Spleen (tissue), 11 donors: ENCODE results near the gene FOXC2. TPM values are rescaled to one million over a fixed set of nuclear protein-coding genes. Genes with fewer than 3 reads are reported as not detected.
A peak's percentile ranks its signal among the peaks of the same experiment; 100 is the strongest.

Experiments used
- DNase-seq: peaks from one replicate; pipeline ENCODE4 v3.0.0-alpha.2; 2020
- H3K27ac ChIP-seq, 8 donors: fragments of 200-600 bp; sonication (generic) in 7 of 8; 1 replicate in 4 of 8; 2 replicates in 4 of 8; pipeline versions ENCODE4 v1.5.0 to v1.8.0; 2016 to 2021; ENCODE audit warnings: inconsistent platforms in 4 of 8, mild to moderate bottlenecking in 4 of 8, moderate library complexity in 1 of 8
- H3K27me3 ChIP-seq, 7 donors: fragments of 200-600 bp; sonication (generic) in 6 of 7; replicated peaks in 1 of 7; 1 replicate in 4 of 7; 2 replicates in 3 of 7; pipeline versions ENCODE4 v1.5.0 to v1.8.0; 2016 to 2021; ENCODE audit warnings: inconsistent platforms in 3 of 7, mild to moderate bottlenecking in 1 of 7
- H3K36me3 ChIP-seq, 6 donors: fragments of 200-600 bp; sonication (generic) in 5 of 6; 1 replicate in 4 of 6; 2 replicates in 2 of 6; pipeline versions ENCODE4 v1.5.0 to v1.8.0; 2016 to 2021; ENCODE audit warnings: inconsistent platforms in 2 of 6
- H3K4me1 ChIP-seq, 6 donors: fragments of 200-600 bp; sonication (generic) in 5 of 6; 1 replicate in 3 of 6; 2 replicates in 3 of 6; pipeline versions ENCODE4 v1.5.0 to v1.8.0; 2016 to 2021; ENCODE audit warnings: inconsistent platforms in 3 of 6
- H3K4me3 ChIP-seq, 8 donors: fragments of 200-600 bp; sonication (generic) in 7 of 8; 1 replicate in 4 of 8; 2 replicates in 4 of 8; pipeline versions ENCODE4 v1.5.0 to v1.8.0; 2016 to 2021; ENCODE audit warnings: inconsistent platforms in 4 of 8, mild to moderate bottlenecking in 4 of 8, moderate library complexity in 2 of 8
- H3K9me3 ChIP-seq, 8 donors: fragments of 200-600 bp; sonication (generic) in 7 of 8; 1 replicate in 4 of 8; 2 replicates in 4 of 8; pipeline versions ENCODE4 v1.5.0 to v1.8.0; 2016 to 2021; ENCODE audit warnings: inconsistent platforms in 4 of 8
- CTCF ChIP-seq, 11 experiments: fragments of 200-600 bp in 7 of 11; fragments of 450-650 bp in 4 of 11; sonication (generic) in 4 of 11; IDR thresholded peaks in 8 of 11; conservative IDR thresholded peaks in 3 of 11; 1 replicate in 7 of 11; 2 replicates in 4 of 11; pipeline versions ENCODE4 v1.4.0 to v1.8.0; 2016 to 2021; ENCODE audit warnings: antibody characterized with exemption in 11 of 11, inconsistent platforms in 4 of 11, mild to moderate bottlenecking in 1 of 11
- POLR2A ChIP-seq, 3 donors: fragments of 450-650 bp; IDR thresholded peaks; one replicate each; pipeline ENCODE4 v1.5.1; 2017; ENCODE audit warnings: antibody characterized with exemption in 3 of 3, mild to moderate bottlenecking in 1 of 3
- POLR2AphosphoS5 ChIP-seq, 3 donors: sonication (generic); formaldehyde crosslinking; IDR thresholded peaks; one replicate each; pipeline ENCODE4 v1.5.1; 2017; ENCODE audit warnings: antibody characterized with exemption in 3 of 3
- WGBS, 5 donors: extraction: QIAGEN DNeasy Blood & Tissue Kit in 3 of 5; methylation state at CpG; one replicate each; pipeline versions ENCODE4 v1.1.5 to v1.1.7; 2013 to 2018; 5-methylcytosine and 5-hydroxymethylcytosine counted together
- intact Hi-C: fragments of 100-400 bp; cut with DNase I; formaldehyde crosslinking; loops from one replicate; pipeline ENCODE4 v1.15.0; 2023; ENCODE audit warnings: low total_unique reads
- polyA plus RNA-seq, 3 donors: library from polyadenylated mRNA; stranded (reverse); fragments of 200-250 nt; gene quantifications; one replicate each; pipeline ENCODE4 v1.2.1, GENCODE V29; 2013
- total RNA-seq, 7 donors: library from RNA; depleted of rRNA in 3 of 7; stranded (reverse); fragments of >200 nt in 3 of 7; fragmentation: NEBNext Ultra II Directional in 4 of 7; extraction: Animal tissue kit (Norgen Biotek cat#: 25700) in 4 of 7; gene quantifications; one replicate each; pipeline versions ENCODE4 v1.1.0 to v1.2.1, GENCODE V29; 2016 to 2021
- donor health status: healthy with polysubstance abuse.
- donor health status: DM: no; HTN: no; CAD: no; lungs with moderate emphysema.
- donor health status: DM: no; HTN: no; CAD: no.
- donor health status: Bipolar disorder and iron deficiency.
- donor health status: healthy.
- donor health status: DM: no; HTN: no; CAD: no.
- donor health status: DM: yes; HTN: yes; CAD: no.

The FOXC2 gene
- total and polyA plus RNA-seq, 10 donors, result 0.05 to 0.10 TPM; not detected in 8

GRCh38 chr16:86578611-86579267 lies 12.1 kb downstream of the FOXC2 start:
- no peak for TF ChIP-seq POLR2AphosphoS5 (IDR thresholded peaks at IDR 0.05)
- no peak for TF ChIP-seq CTCF (IDR thresholded peaks at IDR 0.05 in 8 of 11, conservative IDR thresholded peaks at IDR 0.05 in 3 of 11)
- no peak for TF ChIP-seq POLR2A (IDR thresholded peaks at IDR 0.05)
- intact Hi-C loops, result no loop called here
- Histone ChIP-seq H3K9me3 (no peaks in the 10 kb centered on the region), H3K27ac (no peak overlapping the region), H3K4me1 (peaks cover 0 to 34% (median 20%) of the 10 kb centered on the region in 6 donors), H3K4me3 (peak overlapping the region in 1 of 8 donors; percentile 17), H3K36me3 (no peaks in the 10 kb centered on the region), H3K27me3 (peaks cover 0 to 91% (median 62%) of the 10 kb centered on the region in 7 donors)
- 10 to 25% (median 12%) methylated on average over 25 to 69 of the region's 69 CpGs for WGBS, 5 donors
- no peak for DNase-seq

- no peak for TF ChIP-seq POLR2A (IDR thresholded peaks at IDR 0.05)
- no peak for TF ChIP-seq POLR2AphosphoS5 (IDR thresholded peaks at IDR 0.05)
- no peak for TF ChIP-seq CTCF (IDR thresholded peaks at IDR 0.05 in 8 of 11, conservative IDR thresholded peaks at IDR 0.05 in 3 of 11)
- H3K27ac ChIP-seq, result no peak overlapping the region
- H3K4me1 ChIP-seq, result peaks cover 0 to 34% (median 20%) of the 10 kb centered on the region in 6 donors
- peaks cover 0 to 91% (median 57%) of the 10 kb centered on the region in 7 donors for H3K27me3 ChIP-seq
- 13 to 24% (median 20%) methylated on average over 40 to 69 of the region's 69 CpGs for WGBS, 5 donors
- H3K9me3 ChIP-seq, result no peaks in the 10 kb centered on the region
- peak overlapping the region in 1 of 8 donors; percentile 17 for H3K4me3 ChIP-seq
- DNase-seq, result no peak
- no peaks in the 10 kb centered on the region for H3K36me3 ChIP-seq
- intact Hi-C loops, result no loop called here
These were observed 12.8 kb downstream of the FOXC2 start for GRCh38 chr16:86579268-86580062.

- Histone ChIP-seq H3K4me1 (peaks cover 0 to 30% (median 19%) of the 10 kb centered on the region in 6 donors), H3K4me3 (no peak overlapping the region), H3K9me3 (no peaks in the 10 kb centered on the region), H3K27me3 (peaks cover 0 to 91% (median 51%) of the 10 kb centered on the region in 7 donors), H3K27ac (no peak overlapping the region), H3K36me3 (no peaks in the 10 kb centered on the region)
- DNase-seq, result no peak
- TF ChIP-seq CTCF (IDR thresholded peaks at IDR 0.05 in 8 of 11, conservative IDR thresholded peaks at IDR 0.05 in 3 of 11) (no peak), POLR2AphosphoS5 (IDR thresholded peaks at IDR 0.05) (no peak), POLR2A (IDR thresholded peaks at IDR 0.05) (no peak)
- WGBS, 5 donors, result 73 to 82% (median 78%) methylated on average over 19 of the region's 19 CpGs
- intact Hi-C loops, result no loop called here
These were observed 13.6 kb downstream of the FOXC2 start for GRCh38 chr16:86580063-86580790.
